ENCODE measurements around the gene IQCK.

IQCK gene

GRCh38 chr16:19868421-19868820 is 150.3 kb downstream of the IQCK start:
- DNase-seq: no peak

- no peak for DNase-seq
Observed at GRCh38 chr16:19871721-19872120, 153.7 kb downstream of the IQCK start.

DNA sequence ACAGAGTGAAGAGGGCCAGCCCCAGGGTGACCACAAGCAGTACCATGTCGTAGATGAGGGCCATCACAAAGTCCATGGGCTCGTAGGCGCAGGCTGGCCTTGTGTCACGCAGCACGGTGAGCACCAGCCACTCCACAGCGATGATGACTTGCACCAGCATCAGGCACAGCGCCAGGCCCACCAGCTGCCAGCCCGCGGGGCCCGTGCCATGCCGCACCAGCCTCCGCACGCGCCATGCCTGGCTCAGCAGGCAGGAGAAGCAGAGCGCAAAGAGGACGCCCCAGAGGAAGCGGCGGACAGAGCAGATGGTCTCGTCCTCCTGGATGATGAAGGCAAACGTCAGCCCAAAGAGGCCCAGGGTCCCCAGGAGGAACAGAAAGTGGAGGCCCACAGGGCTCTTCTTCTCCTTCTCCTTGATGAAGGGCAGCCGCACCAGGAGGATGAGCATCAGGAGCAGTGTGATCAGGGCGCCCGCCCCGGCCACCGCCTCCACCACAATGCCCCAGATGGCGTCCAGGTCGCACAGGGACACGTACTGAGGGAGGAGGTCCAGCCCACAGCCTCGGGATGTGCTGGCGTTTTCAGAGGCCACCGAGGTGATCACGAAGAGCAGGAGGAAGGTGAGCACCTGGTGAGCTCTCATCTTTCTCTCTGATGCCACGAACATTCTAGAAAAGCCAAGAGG is 154.2 kb downstream of the IQCK start:
- DNase-seq: no peak

DNA sequence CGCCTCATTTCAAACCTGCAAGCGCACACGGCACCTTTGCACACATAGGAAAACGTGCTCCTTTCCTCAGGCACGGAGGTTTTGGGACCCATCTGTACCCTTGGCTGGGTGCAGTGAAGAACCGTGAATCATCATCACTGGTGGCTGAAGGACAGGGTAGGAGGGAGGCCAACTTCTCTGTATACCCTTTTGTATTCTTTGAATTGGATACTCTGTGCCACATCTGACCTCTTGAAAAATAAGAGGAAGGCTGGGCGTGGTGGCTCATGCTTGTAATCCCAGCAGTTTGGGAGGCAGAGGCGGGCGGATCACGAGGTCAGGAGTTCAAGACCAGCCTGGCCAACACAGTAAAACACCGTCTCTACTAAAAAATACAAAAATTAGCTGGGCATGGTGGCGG is 154.9 kb downstream of the IQCK start:
- DNase-seq: no peak

- no peak for DNase-seq
Observed at GRCh38 chr16:19874026-19874425, 156.0 kb downstream of the IQCK start.

GRCh38 chr16:19874851-19875546 is 156.9 kb downstream of the IQCK start:
- no peak for DNase-seq

- no peak for DNase-seq
Observed at GRCh38 chr16:19875900-19876299, 157.8 kb downstream of the IQCK start.

GRCh38 chr16:19876501-19877059 is 158.5 kb downstream of the IQCK start:
- DNase-seq: no peak

DNA sequence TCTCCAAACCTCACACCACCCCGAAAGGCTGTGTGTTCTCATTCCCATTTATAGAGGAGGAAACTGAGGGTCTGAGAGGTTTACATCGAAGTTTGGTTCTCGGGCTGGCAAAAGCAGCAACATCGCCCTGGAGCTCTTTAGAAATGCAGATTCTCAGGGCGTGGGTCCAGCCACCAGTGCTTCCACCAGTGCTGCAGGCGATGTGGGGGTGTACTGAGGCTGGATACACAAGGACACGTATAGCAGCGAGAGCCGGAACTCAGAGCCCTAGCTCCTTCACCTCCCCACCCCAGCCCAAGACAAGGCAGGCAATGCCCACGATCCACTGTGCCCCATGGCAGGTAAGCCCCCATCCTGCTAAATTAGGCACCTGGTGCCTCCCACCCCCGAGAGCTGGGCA is 160.7 kb downstream of the IQCK start:
- no peak for DNase-seq

- no peak for DNase-seq
Observed at GRCh38 chr16:19879241-19879792, 161.2 kb downstream of the IQCK start.

DNA sequence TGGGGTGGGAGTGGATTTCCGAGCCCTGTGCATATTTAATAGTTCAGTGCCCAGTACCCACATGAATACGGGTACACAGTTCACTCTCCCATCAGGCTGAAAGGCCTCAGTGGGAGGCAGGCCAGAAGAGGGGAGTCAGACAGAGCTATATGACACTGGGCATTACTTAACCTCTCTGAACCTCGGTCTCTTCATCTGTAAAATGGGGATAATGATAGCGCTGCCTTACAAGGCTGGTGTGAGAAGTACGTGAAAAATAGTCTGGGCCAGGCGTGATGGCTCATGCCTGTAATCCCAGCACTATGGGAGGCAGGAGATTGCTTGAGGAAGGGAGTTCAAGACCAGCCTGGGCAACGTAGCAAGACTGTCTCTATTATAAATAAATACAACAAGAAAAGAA is 163.0 kb downstream of the IQCK start:
- no peak for DNase-seq

- DNase-seq: no peak
Observed at GRCh38 chr16:19881783-19882182, 163.7 kb downstream of the IQCK start.

DNA sequence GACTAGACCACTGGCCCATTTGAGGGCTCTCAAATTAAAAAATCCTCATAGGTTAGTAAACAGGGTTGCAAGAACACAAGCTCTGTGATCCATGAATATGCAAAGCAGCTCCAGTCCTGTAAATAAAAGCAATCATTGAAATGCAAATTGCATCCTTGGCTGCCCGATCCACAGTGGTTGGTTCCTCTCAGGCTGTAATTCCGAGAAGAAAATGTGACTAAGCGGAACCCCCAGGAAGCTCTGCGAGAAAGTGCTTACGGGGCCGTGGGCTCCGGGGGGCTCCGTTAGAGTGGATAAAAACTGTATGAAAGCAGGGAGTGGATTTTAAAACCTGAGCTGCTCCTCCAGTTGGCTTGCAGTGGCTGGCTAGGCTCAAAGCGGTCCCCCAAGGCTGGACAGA is 164.1 kb downstream of the IQCK start:
- no peak for DNase-seq

- no peak for DNase-seq
Observed at GRCh38 chr16:19882646-19883045, 164.6 kb downstream of the IQCK start.

GRCh38 chr16:19883296-19883965 is 165.4 kb downstream of the IQCK start:
- no peak for DNase-seq

- DNase-seq: no peak
Observed at GRCh38 chr16:19883966-19884485, 166.0 kb downstream of the IQCK start.

DNA sequence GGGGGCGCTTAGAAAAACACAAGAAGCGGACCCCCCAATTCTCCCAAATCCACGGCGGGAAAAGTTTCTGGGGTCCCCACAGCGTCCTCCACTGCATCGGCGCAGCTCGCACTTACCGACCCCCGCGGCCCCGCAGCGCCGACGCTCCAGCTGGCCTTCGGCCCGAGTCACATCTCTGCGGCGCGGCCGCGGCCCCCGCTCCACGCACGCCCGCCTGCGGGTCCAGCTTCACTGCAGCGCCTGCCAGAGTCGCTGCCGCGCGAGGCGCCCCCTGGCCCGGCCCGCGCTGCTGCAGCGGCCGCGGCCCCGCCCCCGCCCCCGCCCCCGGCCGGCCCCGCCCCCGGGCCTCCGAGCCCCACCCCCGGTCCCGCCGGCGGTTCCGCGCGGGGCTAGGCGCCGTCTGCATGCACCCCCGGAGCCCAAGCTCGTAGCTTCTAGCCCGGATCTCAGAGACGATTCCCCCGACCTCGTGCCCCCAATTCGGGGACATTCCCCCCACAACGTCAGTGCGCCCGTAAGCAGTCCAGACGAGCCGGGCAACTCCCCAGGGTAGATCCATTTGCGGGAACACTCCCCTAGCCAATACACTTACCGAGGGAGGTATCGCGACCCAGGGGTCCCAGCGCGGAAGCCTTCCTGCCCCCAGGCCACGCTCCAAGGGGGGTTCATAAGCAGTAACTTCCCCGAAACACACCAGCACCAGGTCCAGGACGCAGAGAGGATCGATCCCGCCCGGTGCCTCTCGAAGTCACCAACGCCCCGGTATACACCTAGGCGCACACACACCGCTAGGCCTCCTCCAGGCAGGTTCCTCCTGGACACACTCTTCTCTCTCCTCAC is 166.8 kb downstream of the IQCK start, which contains the start of gene GPRC5B:
Gene GPRC5B (minus strand): TSS at position 238 of the 840 bp plus-strand sequence. CDS start 12,003 bp downstream, outside the sequence.
- DNase-seq: no peak

DNA sequence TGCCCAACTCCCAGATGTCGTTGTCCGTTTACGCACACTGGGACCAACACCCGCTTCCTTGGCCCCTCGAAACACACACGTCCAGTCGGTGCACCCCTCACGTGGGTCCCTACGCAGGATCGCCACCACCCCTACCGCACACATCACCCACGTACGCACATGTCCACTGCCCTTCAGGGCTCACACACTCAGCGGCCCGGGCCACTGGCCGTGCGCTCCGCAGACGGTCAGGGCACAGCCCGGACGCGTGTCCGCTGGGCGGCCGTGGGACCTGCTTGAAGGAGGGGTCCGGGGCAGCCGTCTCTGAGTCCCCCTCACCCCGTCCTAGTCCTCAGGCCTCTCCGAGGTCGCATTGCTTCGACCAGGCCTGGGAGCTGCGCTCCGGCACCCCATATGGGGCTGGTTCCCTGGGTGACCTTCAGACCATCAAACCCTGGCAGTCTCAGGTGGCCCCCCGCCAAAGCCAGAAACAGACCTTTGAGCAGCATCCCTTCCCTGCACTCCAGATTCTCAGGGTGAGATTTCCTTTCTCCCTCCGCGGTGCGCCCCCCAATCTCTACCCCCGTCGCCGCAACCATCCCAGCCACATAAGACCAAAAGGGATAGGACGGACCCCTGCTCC is 167.5 kb downstream of the IQCK start:
- no peak for DNase-seq

DNA sequence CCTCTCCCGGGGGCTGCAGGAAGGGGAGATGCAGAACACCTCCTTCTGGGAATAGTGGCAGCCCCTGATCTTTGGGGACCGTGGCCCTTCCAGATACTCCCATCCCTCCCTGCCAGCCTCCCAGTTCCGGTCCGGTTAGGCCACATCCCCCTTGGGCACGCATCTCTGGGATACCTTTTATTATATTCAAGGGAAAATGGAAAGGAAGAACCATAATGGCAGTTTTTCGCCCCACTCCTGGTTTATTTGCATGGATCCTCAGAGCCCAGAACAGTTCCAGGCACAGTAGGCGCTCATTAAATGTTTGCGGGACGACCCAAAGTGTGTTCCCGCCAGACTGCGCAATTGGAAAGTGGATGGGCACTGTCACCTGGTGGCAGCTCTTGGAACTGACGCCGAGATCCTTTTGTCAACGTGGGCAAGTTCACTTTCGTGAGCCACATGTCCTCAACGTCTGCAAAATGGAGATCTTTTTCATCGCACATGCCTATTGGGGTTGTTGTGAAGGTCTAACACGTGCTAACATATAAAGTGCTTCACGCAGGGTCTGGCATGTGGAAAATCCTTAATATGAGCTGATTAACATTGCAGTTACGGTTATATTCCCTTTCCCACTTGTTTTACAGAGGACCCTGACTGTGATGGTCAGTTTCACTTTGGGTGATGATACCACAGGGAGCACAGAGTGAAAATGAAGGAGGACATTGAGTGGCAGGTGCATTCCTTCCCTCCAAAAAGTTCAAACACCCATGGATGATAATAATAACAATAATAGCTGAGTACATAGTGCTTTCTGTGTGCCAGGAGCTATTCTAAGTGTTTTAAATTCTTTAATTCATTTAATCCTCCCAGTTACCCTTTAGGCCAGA is 168.2 kb downstream of the IQCK start:
- peak; percentile 3 for DNase-seq

GRCh38 chr16:19888834-19889233 is 170.8 kb downstream of the IQCK start:
- no peak for DNase-seq

DNA sequence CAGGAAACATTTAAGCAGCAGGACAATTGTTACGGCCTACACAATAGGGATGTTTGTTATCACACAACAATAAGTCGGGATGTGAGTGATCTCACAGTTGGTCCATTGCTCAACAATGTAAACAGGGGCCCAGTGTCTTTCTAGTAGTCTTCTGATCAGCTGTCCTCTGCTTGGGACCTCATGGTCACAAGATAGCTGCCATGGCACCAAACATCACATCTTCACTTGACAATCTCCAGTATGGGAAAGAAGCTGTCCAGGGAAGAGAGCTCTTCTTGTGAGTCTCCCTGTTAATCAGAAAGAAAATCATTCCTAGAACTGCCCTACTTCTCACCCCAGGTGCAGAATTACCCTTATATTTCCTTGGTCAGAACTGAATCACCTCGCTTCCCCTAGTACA is 172.8 kb downstream of the IQCK start:
- DNase-seq: no peak

Measured in SIG-M5 (cell line).